ENCODE results near the gene FNBP1.

Gene FNBP1

DNA sequence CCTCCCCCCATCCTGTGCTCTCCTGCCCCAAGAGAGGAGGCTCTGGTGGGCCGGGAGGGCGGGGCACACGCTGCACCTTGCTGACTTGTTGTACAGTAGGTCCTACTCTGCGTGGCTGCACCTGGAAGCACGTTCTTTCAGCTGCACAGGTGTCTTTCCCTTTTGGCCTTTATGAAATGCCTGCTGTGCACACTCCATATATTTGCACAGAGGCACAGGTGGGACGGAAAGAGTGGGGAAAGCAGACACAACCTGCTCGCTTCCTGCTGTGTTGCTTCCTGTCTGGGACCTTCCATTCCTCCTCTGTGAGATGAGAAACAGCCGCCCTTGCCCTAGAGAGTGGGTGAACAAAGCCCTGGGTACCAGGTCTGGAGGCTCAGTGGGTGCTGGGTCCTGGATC lies 203.0 kb downstream of the FNBP1 start:
- Histone ChIP-seq H3K27me3 (ENCODE audit: insufficient read depth, poor library complexity, severe bottlenecking) (no peaks in the 10 kb centered on the region), H3K4me3 (replicated peaks; ENCODE audit: insufficient read depth, low read length) (no peak overlapping the region), H3K27ac (replicated peaks) (no peak overlapping the region)
- DNase-seq (ENCODE audit: low read depth in 1 of 2, low spot score in 1 of 2): no peak
- TF ChIP-seq, protein P1, sequence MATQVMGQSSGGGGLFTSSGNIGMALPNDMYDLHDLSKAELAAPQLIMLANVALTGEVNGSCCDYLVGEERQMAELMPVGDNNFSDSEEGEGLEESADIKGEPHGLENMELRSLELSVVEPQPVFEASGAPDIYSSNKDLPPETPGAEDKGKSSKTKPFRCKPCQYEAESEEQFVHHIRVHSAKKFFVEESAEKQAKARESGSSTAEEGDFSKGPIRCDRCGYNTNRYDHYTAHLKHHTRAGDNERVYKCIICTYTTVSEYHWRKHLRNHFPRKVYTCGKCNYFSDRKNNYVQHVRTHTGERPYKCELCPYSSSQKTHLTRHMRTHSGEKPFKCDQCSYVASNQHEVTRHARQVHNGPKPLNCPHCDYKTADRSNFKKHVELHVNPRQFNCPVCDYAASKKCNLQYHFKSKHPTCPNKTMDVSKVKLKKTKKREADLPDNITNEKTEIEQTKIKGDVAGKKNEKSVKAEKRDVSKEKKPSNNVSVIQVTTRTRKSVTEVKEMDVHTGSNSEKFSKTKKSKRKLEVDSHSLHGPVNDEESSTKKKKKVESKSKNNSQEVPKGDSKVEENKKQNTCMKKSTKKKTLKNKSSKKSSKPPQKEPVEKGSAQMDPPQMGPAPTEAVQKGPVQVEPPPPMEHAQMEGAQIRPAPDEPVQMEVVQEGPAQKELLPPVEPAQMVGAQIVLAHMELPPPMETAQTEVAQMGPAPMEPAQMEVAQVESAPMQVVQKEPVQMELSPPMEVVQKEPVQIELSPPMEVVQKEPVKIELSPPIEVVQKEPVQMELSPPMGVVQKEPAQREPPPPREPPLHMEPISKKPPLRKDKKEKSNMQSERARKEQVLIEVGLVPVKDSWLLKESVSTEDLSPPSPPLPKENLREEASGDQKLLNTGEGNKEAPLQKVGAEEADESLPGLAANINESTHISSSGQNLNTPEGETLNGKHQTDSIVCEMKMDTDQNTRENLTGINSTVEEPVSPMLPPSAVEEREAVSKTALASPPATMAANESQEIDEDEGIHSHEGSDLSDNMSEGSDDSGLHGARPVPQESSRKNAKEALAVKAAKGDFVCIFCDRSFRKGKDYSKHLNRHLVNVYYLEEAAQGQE (IDR thresholded peaks at IDR 0.05; ENCODE audit: insufficient replicate concordance, low read depth): no peak
- TF ChIP-seq GABPA (IDR thresholded peaks at IDR 0.05; ENCODE audit: low read depth): no peak
- TF ChIP-seq POLR2AphosphoS5 (IDR thresholded peaks at IDR 0.05; ENCODE audit: low read depth): no peak
- no peak for TF ChIP-seq SPI1 (IDR thresholded peaks at IDR 0.05; ENCODE audit: borderline replicate concordance, low read depth)
- TF ChIP-seq, protein P2, sequence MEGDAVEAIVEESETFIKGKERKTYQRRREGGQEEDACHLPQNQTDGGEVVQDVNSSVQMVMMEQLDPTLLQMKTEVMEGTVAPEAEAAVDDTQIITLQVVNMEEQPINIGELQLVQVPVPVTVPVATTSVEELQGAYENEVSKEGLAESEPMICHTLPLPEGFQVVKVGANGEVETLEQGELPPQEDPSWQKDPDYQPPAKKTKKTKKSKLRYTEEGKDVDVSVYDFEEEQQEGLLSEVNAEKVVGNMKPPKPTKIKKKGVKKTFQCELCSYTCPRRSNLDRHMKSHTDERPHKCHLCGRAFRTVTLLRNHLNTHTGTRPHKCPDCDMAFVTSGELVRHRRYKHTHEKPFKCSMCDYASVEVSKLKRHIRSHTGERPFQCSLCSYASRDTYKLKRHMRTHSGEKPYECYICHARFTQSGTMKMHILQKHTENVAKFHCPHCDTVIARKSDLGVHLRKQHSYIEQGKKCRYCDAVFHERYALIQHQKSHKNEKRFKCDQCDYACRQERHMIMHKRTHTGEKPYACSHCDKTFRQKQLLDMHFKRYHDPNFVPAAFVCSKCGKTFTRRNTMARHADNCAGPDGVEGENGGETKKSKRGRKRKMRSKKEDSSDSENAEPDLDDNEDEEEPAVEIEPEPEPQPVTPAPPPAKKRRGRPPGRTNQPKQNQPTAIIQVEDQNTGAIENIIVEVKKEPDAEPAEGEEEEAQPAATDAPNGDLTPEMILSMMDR (IDR thresholded peaks at IDR 0.05; ENCODE audit: insufficient read depth, low read length): no peak

DNA sequence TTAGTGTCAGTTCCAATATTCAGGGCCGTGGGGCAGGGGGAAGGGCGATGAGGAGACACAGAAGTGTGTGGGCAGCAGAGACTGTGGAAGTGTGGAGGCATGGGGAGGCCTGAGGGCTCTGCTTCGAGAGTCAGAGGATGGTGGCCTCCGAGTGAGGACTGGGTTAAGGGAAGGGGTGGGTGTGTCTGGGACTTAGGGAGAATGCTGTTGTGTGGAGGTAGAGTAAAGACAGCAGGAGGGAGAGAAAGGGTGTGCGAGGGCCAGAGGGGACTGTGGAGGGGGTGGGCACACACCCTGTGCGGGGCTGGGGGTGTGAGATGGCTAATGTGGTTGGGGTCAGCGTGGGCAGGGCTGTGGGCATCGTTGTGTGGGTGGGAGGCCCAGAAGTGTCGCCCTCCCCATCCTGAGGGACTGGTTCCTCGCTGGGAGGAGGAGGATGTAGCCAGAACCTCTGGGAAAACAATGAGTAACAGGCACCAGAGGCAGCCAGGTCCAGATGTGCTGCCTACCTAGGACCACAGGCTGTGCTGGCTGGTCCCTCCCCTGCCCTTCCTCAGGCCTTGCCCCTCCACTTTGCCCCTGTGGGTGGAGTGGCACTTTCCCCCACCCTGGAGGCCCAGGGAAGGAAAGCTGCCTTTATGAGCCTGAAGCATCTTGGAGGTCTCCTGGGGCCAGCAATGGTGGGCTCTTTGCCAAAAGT lies 203.5 kb downstream of the FNBP1 start:
- TF ChIP-seq, protein P1 (IDR thresholded peaks at IDR 0.05; ENCODE audit: insufficient replicate concordance, low read depth): no peak
- no peak for TF ChIP-seq POLR2AphosphoS5 (IDR thresholded peaks at IDR 0.05; ENCODE audit: low read depth)
- TF ChIP-seq, protein P2 (IDR thresholded peaks at IDR 0.05; ENCODE audit: insufficient read depth, low read length): no peak
- TF ChIP-seq GABPA (IDR thresholded peaks at IDR 0.05; ENCODE audit: low read depth): no peak
- no peak for TF ChIP-seq SPI1 (IDR thresholded peaks at IDR 0.05; ENCODE audit: borderline replicate concordance, low read depth)
- Histone ChIP-seq H3K4me3 (replicated peaks; ENCODE audit: insufficient read depth, low read length) (no peak overlapping the region), H3K27me3 (ENCODE audit: insufficient read depth, poor library complexity, severe bottlenecking) (no peaks in the 10 kb centered on the region), H3K27ac (replicated peaks) (0 out of 2 replicates have a peak overlapping the region, but pooled peaks have one; percentile 12)
- DNase-seq (ENCODE audit: low read depth in 1 of 2, low spot score in 1 of 2): no peak

DNA sequence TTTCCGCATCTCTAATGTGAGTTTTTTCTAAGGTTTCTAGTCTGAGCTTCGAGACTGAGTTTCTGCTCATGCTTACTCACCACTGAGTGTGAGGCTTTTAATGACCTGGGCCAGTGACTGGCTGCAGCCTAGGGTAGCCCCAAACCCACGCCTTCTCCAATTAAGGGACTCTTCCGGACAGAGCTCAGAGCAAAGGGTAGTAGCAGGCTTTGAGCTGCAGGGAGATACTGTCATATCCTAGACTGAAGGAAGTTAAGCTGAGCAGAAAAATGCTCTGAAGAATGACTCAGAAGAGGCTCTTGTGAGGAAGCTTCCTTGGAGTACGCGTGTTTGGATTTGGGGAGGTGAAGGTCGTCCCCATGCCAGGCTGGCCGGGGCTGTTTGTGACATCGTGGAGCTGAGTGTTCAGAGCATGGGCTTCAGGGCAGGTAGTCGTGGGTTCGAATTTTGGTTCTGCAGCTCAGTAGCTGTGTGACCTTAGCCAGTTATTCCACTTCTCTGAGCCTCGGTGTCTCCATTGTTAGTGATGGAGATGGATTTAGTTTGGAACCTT lies 204.2 kb downstream of the FNBP1 start:
- DNase-seq (ENCODE audit: low read depth in 1 of 2, low spot score in 1 of 2): peak in 1 of 2 experiments; percentile 35
- no peaks in the 10 kb centered on the region for H3K27me3 ChIP-seq (ENCODE audit: insufficient read depth, poor library complexity, severe bottlenecking)
- H3K27ac ChIP-seq (replicated peaks): 0 out of 2 replicates have a peak overlapping the region, but pooled peaks have one; percentile 12
- no peak overlapping the region for H3K4me3 ChIP-seq (replicated peaks; ENCODE audit: insufficient read depth, low read length)
- TF ChIP-seq GABPA (IDR thresholded peaks at IDR 0.05; ENCODE audit: low read depth): no peak
- no peak for TF ChIP-seq POLR2AphosphoS5 (IDR thresholded peaks at IDR 0.05; ENCODE audit: low read depth)
- TF ChIP-seq, protein P2 (IDR thresholded peaks at IDR 0.05; ENCODE audit: insufficient read depth, low read length): no peak
- TF ChIP-seq SPI1 (IDR thresholded peaks at IDR 0.05; ENCODE audit: borderline replicate concordance, low read depth): no peak
- TF ChIP-seq, protein P1 (IDR thresholded peaks at IDR 0.05; ENCODE audit: insufficient replicate concordance, low read depth): no peak
